GM12873 (cell line): ENCODE measurements around the gene CDH8.

ENCODE experiments used
- CTCF ChIP-seq: IDR thresholded peaks from 2 replicates; pipeline ENCODE4 v1.5.1; 2012; ENCODE audit warnings: low read depth, mild to moderate bottlenecking, moderate library complexity, low read length, control low read depth; ENCODE audit not compliant: insufficient read depth; ENCODE audit errors: missing control alignments

CDH8 gene

GRCh38 chr16:61726701-61727100 lies 309.5 kb downstream of the CDH8 start:
- TF ChIP-seq CTCF = no peak

- TF ChIP-seq CTCF = no peak
Measured at GRCh38 chr16:61726125-61726524, 310.1 kb downstream of the CDH8 start.

- no peak for TF ChIP-seq CTCF
Measured at GRCh38 chr16:61721544-61721943, 314.7 kb downstream of the CDH8 start.

- no peak for TF ChIP-seq CTCF
Measured at GRCh38 chr16:61715393-61715792, 320.8 kb downstream of the CDH8 start.

- TF ChIP-seq CTCF = no peak
Measured at GRCh38 chr16:61713787-61714186, 322.5 kb downstream of the CDH8 start.

- TF ChIP-seq CTCF = no peak
Measured at GRCh38 chr16:61684541-61684940, 351.7 kb downstream of the CDH8 start.

- no peak for TF ChIP-seq CTCF
Measured at GRCh38 chr16:61681673-61682072, 354.6 kb downstream of the CDH8 start.
